Effector memory CD4-positive, alpha-beta T cell (primary cell): ENCODE results near the gene ZNF609.

Experiments used
- DNase-seq, 3 donors: peaks; one replicate each; pipeline ENCODE4 v3.0.0-alpha.2; 2020
- H3K27ac ChIP-seq: 2 replicates; pipeline ENCODE4 v1.7.0; 2013; ENCODE audit warnings: mild to moderate bottlenecking, low read length, moderate library complexity; ENCODE audit not compliant: insufficient read depth, poor library complexity, severe bottlenecking
- H3K27me3 ChIP-seq: replicated peaks from 2 replicates; pipeline ENCODE4 v1.7.0; 2013; ENCODE audit warnings: mild to moderate bottlenecking, low read length; ENCODE audit not compliant: insufficient read depth, control insufficient read depth, poor library complexity, severe bottlenecking
- H3K36me3 ChIP-seq: 2 replicates; pipeline ENCODE4 v1.7.0; 2013; ENCODE audit warnings: mild to moderate bottlenecking, low read length, moderate library complexity; ENCODE audit not compliant: control insufficient read depth, insufficient read depth
- H3K4me1 ChIP-seq: 2 replicates; pipeline ENCODE4 v1.7.0; 2013; ENCODE audit warnings: low read length, mild to moderate bottlenecking; ENCODE audit not compliant: control insufficient read depth, insufficient read depth, poor library complexity, severe bottlenecking
- H3K4me3 ChIP-seq: 2 replicates; pipeline ENCODE4 v1.7.0; 2013; ENCODE audit warnings: low read length, low read depth, mild to moderate bottlenecking; ENCODE audit not compliant: insufficient read depth, poor library complexity, severe bottlenecking
- H3K9me3 ChIP-seq: 2 replicates; pipeline ENCODE4 v1.7.0; 2013; ENCODE audit warnings: mild to moderate bottlenecking, low read length, moderate library complexity; ENCODE audit not compliant: control insufficient read depth

Gene ZNF609

GRCh38 chr15:64710676-64711428, 250.5 kb downstream of the ZNF609 start:
- H3K4me1 ChIP-seq = no peaks in the 10 kb centered on the region
- H3K9me3 ChIP-seq = no peaks in the 10 kb centered on the region
- no peak overlapping the region for H3K27ac ChIP-seq
- H3K36me3 ChIP-seq = no peaks in the 10 kb centered on the region
- H3K27me3 ChIP-seq = no peaks in the 10 kb centered on the region
- DNase-seq = no peak
- H3K4me3 ChIP-seq = no peak overlapping the region

GRCh38 chr15:64712353-64712752, 252.0 kb downstream of the ZNF609 start:
- Histone ChIP-seq H3K27ac (no peak overlapping the region), H3K36me3 (no peaks in the 10 kb centered on the region), H3K4me1 (no peaks in the 10 kb centered on the region), H3K9me3 (no peaks in the 10 kb centered on the region), H3K27me3 (no peaks in the 10 kb centered on the region), H3K4me3 (no peak overlapping the region)
- no peak for DNase-seq

DNA sequence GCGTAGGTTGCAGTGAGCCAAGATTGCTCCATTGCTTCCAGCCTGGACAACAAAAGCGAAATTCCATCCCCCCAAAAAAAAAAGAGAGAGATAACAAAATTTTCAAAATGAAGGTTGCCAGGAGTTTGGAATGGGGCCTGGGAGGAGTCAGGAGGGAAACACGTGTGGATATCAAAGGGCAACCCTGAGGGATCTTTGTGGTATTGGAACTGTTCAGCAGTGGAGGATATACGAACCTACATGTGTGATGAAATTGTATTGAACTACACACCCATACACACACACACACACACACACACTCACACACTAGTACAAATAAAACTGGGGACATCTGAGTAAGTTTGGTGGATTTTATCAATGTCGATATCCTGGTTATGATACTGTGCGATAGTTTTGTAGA, 253.2 kb downstream of the ZNF609 start:
- no peaks in the 10 kb centered on the region for H3K9me3 ChIP-seq
- H3K27ac ChIP-seq = no peak overlapping the region
- no peaks in the 10 kb centered on the region for H3K27me3 ChIP-seq
- no peak overlapping the region for H3K4me3 ChIP-seq
- no peak for DNase-seq
- no peaks in the 10 kb centered on the region for H3K4me1 ChIP-seq
- H3K36me3 ChIP-seq = no peaks in the 10 kb centered on the region

- Histone ChIP-seq H3K27ac (no peak overlapping the region), H3K4me1 (no peaks in the 10 kb centered on the region), H3K27me3 (no peaks in the 10 kb centered on the region), H3K9me3 (no peaks in the 10 kb centered on the region), H3K36me3 (no peaks in the 10 kb centered on the region), H3K4me3 (no peak overlapping the region)
- no peak for DNase-seq
These were observed 256.1 kb downstream of the ZNF609 start for GRCh38 chr15:64716452-64716851.

GRCh38 chr15:64717130-64717529, 256.8 kb downstream of the ZNF609 start:
- H3K27ac ChIP-seq = no peak overlapping the region
- no peaks in the 10 kb centered on the region for H3K36me3 ChIP-seq
- H3K4me1 ChIP-seq = no peaks in the 10 kb centered on the region
- DNase-seq = no peak
- no peak overlapping the region for H3K4me3 ChIP-seq
- H3K27me3 ChIP-seq = no peaks in the 10 kb centered on the region
- no peaks in the 10 kb centered on the region for H3K9me3 ChIP-seq

GRCh38 chr15:64717735-64718495, 257.5 kb downstream of the ZNF609 start:
- Histone ChIP-seq H3K27me3 (no peaks in the 10 kb centered on the region), H3K9me3 (no peaks in the 10 kb centered on the region), H3K4me1 (no peaks in the 10 kb centered on the region), H3K36me3 (no peaks in the 10 kb centered on the region), H3K27ac (no peak overlapping the region), H3K4me3 (no peak overlapping the region)
- DNase-seq = no peak

- no peaks in the 10 kb centered on the region for H3K27me3 ChIP-seq
- no peak for DNase-seq
- no peak overlapping the region for H3K4me3 ChIP-seq
- no peaks in the 10 kb centered on the region for H3K9me3 ChIP-seq
- no peaks in the 10 kb centered on the region for H3K36me3 ChIP-seq
- no peaks in the 10 kb centered on the region for H3K4me1 ChIP-seq
- H3K27ac ChIP-seq = no peak overlapping the region
These were observed 259.8 kb downstream of the ZNF609 start for GRCh38 chr15:64720188-64720587.

DNA sequence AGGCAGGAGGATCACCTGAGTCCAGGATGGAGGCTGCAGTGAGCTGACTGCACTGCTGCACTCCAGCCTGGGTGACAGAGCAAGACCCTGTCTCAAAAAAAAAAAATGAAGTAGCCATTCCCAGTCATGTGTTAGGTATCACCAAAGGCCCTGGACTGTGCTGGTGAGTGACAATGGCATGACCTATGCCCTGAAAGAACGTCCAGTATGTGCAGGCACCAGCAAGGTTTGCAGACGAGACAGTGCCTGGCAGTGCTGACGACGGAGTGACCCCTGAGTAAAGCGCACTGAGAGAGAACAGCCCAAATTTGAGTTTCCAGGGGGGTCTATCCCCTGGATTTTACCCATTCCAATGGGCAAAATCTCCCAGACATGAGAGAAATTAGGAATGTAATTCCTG, 269.8 kb downstream of the ZNF609 start:
- Histone ChIP-seq H3K9me3 (no peaks in the 10 kb centered on the region), H3K27me3 (no peaks in the 10 kb centered on the region), H3K36me3 (no peaks in the 10 kb centered on the region), H3K27ac (no peak overlapping the region), H3K4me1 (no peaks in the 10 kb centered on the region), H3K4me3 (no peak overlapping the region)
- DNase-seq = no peak

DNA sequence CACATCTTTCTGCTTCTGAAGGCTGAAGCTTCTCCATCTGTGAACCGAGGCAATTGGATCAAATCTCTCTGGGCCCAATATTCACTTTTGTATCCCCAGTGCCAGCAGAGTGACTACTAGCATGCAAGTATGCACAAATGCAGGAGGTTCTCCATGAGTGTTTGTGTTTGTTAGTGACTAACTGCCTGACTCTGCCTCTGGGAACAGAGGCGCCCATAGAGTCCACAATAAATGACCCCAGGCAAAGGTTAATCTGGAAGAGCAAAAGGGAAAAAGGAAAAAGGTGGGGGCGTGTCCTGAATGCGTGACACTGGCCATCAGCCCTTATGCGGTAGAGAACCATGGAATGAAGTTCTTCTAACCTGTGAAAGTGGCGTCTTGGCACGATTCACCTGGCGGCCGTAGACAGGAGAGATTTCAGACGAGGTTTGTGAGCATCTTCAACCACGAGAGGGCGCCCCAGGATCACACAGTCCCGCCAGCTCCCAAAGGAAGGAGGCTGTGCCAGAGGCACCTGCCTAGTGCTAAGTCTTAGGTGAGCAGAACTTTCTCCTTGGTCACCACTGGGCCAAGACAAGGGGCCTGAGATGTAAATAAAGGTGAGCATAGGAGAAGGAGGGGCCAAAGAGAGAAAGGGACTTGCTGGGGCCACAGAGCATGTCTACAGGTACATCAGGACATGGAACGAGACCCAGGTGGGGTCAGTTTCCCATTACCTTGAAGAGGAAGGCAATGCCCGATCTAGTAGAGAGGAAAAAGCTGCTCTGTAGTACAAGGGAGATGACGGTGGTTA, 270.8 kb downstream of the ZNF609 start:
- peak; percentile 65 to 78 (median 68) for DNase-seq
- Histone ChIP-seq H3K36me3 (no peaks in the 10 kb centered on the region), H3K27ac (no peak overlapping the region), H3K27me3 (no peaks in the 10 kb centered on the region), H3K9me3 (no peaks in the 10 kb centered on the region), H3K4me1 (no peaks in the 10 kb centered on the region), H3K4me3 (no peak overlapping the region)

DNA sequence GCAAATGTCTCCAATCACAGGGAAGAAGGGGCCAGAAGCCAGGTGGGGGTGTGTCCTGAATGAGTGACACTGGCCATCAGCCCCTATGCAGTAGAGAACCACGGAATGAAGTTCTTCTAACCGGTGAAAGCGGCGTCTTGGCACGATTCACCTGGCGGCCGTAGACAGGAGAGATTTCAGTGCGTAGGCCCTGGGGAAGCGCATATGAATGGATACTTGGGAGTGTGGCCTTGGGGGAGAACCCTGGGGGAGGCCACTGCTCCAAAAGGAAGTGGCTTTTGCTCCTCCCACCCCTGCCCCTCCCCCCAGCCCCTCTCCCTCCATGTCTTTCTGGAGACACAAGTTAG, 271.4 kb downstream of the ZNF609 start:
- Histone ChIP-seq H3K4me1 (no peaks in the 10 kb centered on the region), H3K27me3 (no peaks in the 10 kb centered on the region), H3K36me3 (no peaks in the 10 kb centered on the region), H3K4me3 (no peak overlapping the region), H3K9me3 (no peaks in the 10 kb centered on the region), H3K27ac (no peak overlapping the region)
- no peak for DNase-seq
